Measurements from ENCODE around the gene BPIFA2. TPM values are rescaled to one million over a fixed set of nuclear protein-coding genes. Genes with fewer than 3 reads are reported as not detected.
A peak's percentile ranks its signal among the peaks of the same experiment; 100 is the strongest.
"Not testable (repeated sequence)": the region's sequence is repeated elsewhere in the genome, so short reads cannot be mapped to it uniquely, and the experiment has no call there.

Gene BPIFA2
- polyA plus RNA-seq (2013, experiment 1 of 2): not detected
- polyA plus RNA-seq (2013, experiment 2 of 2): not detected

- H3K9me3 ChIP-seq (ENCODE audit: control insufficient read depth, low read length): peaks cover 18% of the 10 kb centered on the region
- H3K23ac ChIP-seq (ENCODE audit: low read length in 2 of 2): peak within 1 kb of the TSS in 1 of 2 experiments; percentile 30
- H2BK120ac ChIP-seq (ENCODE audit: low read depth, low read length): no peak within 1 kb of the TSS
- H2AFZ ChIP-seq (ENCODE audit: low read depth, low read length): no peak within 1 kb of the TSS
- no peak within 1 kb of the TSS for H4K91ac ChIP-seq (ENCODE audit: low read length)
- H3K36me3 ChIP-seq (ENCODE audit: control insufficient read depth in 1 of 2, insufficient read depth in 2 of 2, low read depth in 1 of 2, low read length in 2 of 2): no peaks in the 10 kb centered on the region
- H2BK5ac ChIP-seq (ENCODE audit: low read depth, low read length, poor library complexity, severe bottlenecking): no peak within 1 kb of the TSS
- no peak within 1 kb of the TSS for H3K9ac ChIP-seq (ENCODE audit: low read length)
- peaks cover 5 to 24% of the 10 kb centered on the region in 2 experiments for H3K27me3 ChIP-seq (ENCODE audit: control insufficient read depth in 1 of 2, insufficient read depth in 1 of 2, low read length in 2 of 2)
- H3K4me1 ChIP-seq (ENCODE audit: control insufficient read depth, insufficient read depth, low read depth, low read length): no peaks in the 10 kb centered on the region
- no peak within 1 kb of the TSS for H3K14ac ChIP-seq (ENCODE audit: low read length in 2 of 2)
- WGBS: 84% methylated on average over 7 of the region's 8 CpGs
- H3K79me1 ChIP-seq (replicated peaks; ENCODE audit: low read length, poor library complexity, severe bottlenecking): no peaks in the 10 kb centered on the region
- H3K4me3 ChIP-seq (ENCODE audit: insufficient read depth in 1 of 2, low read depth in 1 of 2, low read length in 2 of 2): no peak within 1 kb of the TSS
- no peak within 1 kb of the TSS for H2BK12ac ChIP-seq (ENCODE audit: low read length in 2 of 2)
- no peak within 1 kb of the TSS for H3K4me2 ChIP-seq (ENCODE audit: low read length, poor library complexity, severe bottlenecking)
- no peak within 1 kb of the TSS for H2BK15ac ChIP-seq (ENCODE audit: low read depth, poor library complexity, severe bottlenecking)
- no peak within 1 kb of the TSS for H2AK5ac ChIP-seq (ENCODE audit: low read length, severe bottlenecking)
- H3K27ac ChIP-seq (ENCODE audit: low read length, poor library complexity, severe bottlenecking): no peak within 1 kb of the TSS
- no peak within 1 kb of the TSS for H3K4ac ChIP-seq (ENCODE audit: low read depth in 1 of 2, low read length in 2 of 2)
- DNase-seq: no peak
- no peak within 1 kb of the TSS for H3K18ac ChIP-seq (ENCODE audit: low read depth in 1 of 2, low read length in 2 of 2)
- no peak within 1 kb of the TSS for H4K8ac ChIP-seq (ENCODE audit: low read length)
Measured at GRCh38 chr20:33167859-33168258, at the start of gene BPIFA2. BPIFA2 (plus strand) TSS chr20:33168159; CDS start chr20:33169146, 987 bp downstream.

- no peak overlapping the region for H2AK5ac ChIP-seq (ENCODE audit: low read length, severe bottlenecking)
- no peak overlapping the region for H3K4me3 ChIP-seq (ENCODE audit: insufficient read depth in 1 of 2, low read depth in 1 of 2, low read length in 2 of 2)
- H3K9me3 ChIP-seq (ENCODE audit: control insufficient read depth, low read length): peaks cover 8% of the 10 kb centered on the region
- no peak overlapping the region for H3K18ac ChIP-seq (ENCODE audit: low read depth in 1 of 2, low read length in 2 of 2)
- no peak overlapping the region for H3K14ac ChIP-seq (ENCODE audit: low read length in 2 of 2)
- no peak overlapping the region for H2AFZ ChIP-seq (ENCODE audit: low read depth, low read length)
- H3K9ac ChIP-seq (ENCODE audit: low read length): no peak overlapping the region
- no peak overlapping the region for H2BK120ac ChIP-seq (ENCODE audit: low read depth, low read length)
- H2BK5ac ChIP-seq (ENCODE audit: low read depth, low read length, poor library complexity, severe bottlenecking): no peak overlapping the region
- H3K79me1 ChIP-seq (replicated peaks; ENCODE audit: low read length, poor library complexity, severe bottlenecking): no peaks in the 10 kb centered on the region
- peaks cover 4 to 11% of the 10 kb centered on the region in 2 experiments for H3K27me3 ChIP-seq (ENCODE audit: control insufficient read depth in 1 of 2, insufficient read depth in 1 of 2, low read length in 2 of 2)
- no peak overlapping the region for H2BK15ac ChIP-seq (ENCODE audit: low read depth, poor library complexity, severe bottlenecking)
- WGBS: 91% methylated on average over 1 of the region's 3 CpGs
- H2BK12ac ChIP-seq (ENCODE audit: low read length in 2 of 2): no peak overlapping the region
- no peaks in the 10 kb centered on the region for H3K4me1 ChIP-seq (ENCODE audit: control insufficient read depth, insufficient read depth, low read depth, low read length)
- H3K27ac ChIP-seq (ENCODE audit: low read length, poor library complexity, severe bottlenecking): no peak overlapping the region
- no peak for DNase-seq
- no peak overlapping the region for H3K4ac ChIP-seq (ENCODE audit: low read depth in 1 of 2, low read length in 2 of 2)
- no peak overlapping the region for H4K8ac ChIP-seq (ENCODE audit: low read length)
- no peaks in the 10 kb centered on the region for H3K36me3 ChIP-seq (ENCODE audit: control insufficient read depth in 1 of 2, insufficient read depth in 2 of 2, low read depth in 1 of 2, low read length in 2 of 2)
- no peak overlapping the region for H4K91ac ChIP-seq (ENCODE audit: low read length)
- no peak overlapping the region for H3K4me2 ChIP-seq (ENCODE audit: low read length, poor library complexity, severe bottlenecking)
- H3K23ac ChIP-seq (ENCODE audit: low read length in 2 of 2): no peak overlapping the region
Measured at GRCh38 chr20:33119725-33120720, 47.9 kb upstream of the BPIFA2 start.

GRCh38 chr20:33120934-33121333 lies 47.0 kb upstream of the BPIFA2 start:
- H3K79me1 ChIP-seq (replicated peaks; ENCODE audit: low read length, poor library complexity, severe bottlenecking): no peaks in the 10 kb centered on the region
- no peak overlapping the region for H3K23ac ChIP-seq (ENCODE audit: low read length in 2 of 2)
- peaks cover 11% of the 10 kb centered on the region for H3K9me3 ChIP-seq (ENCODE audit: control insufficient read depth, low read length)
- H2BK120ac ChIP-seq (ENCODE audit: low read depth, low read length): no peak overlapping the region
- peaks cover 4 to 20% of the 10 kb centered on the region in 2 experiments for H3K27me3 ChIP-seq (ENCODE audit: control insufficient read depth in 1 of 2, insufficient read depth in 1 of 2, low read length in 2 of 2)
- H3K9ac ChIP-seq (ENCODE audit: low read length): no peak overlapping the region
- no peak for DNase-seq
- H3K4me2 ChIP-seq (ENCODE audit: low read length, poor library complexity, severe bottlenecking): no peak overlapping the region
- H2AFZ ChIP-seq (ENCODE audit: low read depth, low read length): no peak overlapping the region
- H3K18ac ChIP-seq (ENCODE audit: low read depth in 1 of 2, low read length in 2 of 2): no peak overlapping the region
- no peak overlapping the region for H3K4ac ChIP-seq (ENCODE audit: low read depth in 1 of 2, low read length in 2 of 2)
- H3K4me3 ChIP-seq (ENCODE audit: insufficient read depth in 1 of 2, low read depth in 1 of 2, low read length in 2 of 2): no peak overlapping the region
- no peak overlapping the region for H3K14ac ChIP-seq (ENCODE audit: low read length in 2 of 2)
- no peak overlapping the region for H2BK15ac ChIP-seq (ENCODE audit: low read depth, poor library complexity, severe bottlenecking)
- no peak overlapping the region for H2AK5ac ChIP-seq (ENCODE audit: low read length, severe bottlenecking)
- no peaks in the 10 kb centered on the region for H3K36me3 ChIP-seq (ENCODE audit: control insufficient read depth in 1 of 2, insufficient read depth in 2 of 2, low read depth in 1 of 2, low read length in 2 of 2)
- WGBS: 87% methylated on average over 3 of the region's 3 CpGs
- no peak overlapping the region for H2BK5ac ChIP-seq (ENCODE audit: low read depth, low read length, poor library complexity, severe bottlenecking)
- H4K8ac ChIP-seq (ENCODE audit: low read length): no peak overlapping the region
- no peaks in the 10 kb centered on the region for H3K4me1 ChIP-seq (ENCODE audit: control insufficient read depth, insufficient read depth, low read depth, low read length)
- H3K27ac ChIP-seq (ENCODE audit: low read length, poor library complexity, severe bottlenecking): no peak overlapping the region
- no peak overlapping the region for H4K91ac ChIP-seq (ENCODE audit: low read length)
- H2BK12ac ChIP-seq (ENCODE audit: low read length in 2 of 2): no peak overlapping the region

GRCh38 chr20:33122297-33122696 lies 45.7 kb upstream of the BPIFA2 start:
- 9% methylated on average over 1 of the region's 1 CpG for WGBS
- not testable (repeated sequence) for DNase-seq; H3K9ac ChIP-seq (ENCODE audit: low read length); H3K23ac ChIP-seq (ENCODE audit: low read length in 2 of 2); H3K14ac ChIP-seq (ENCODE audit: low read length in 2 of 2); H4K91ac ChIP-seq (ENCODE audit: low read length); H2BK120ac ChIP-seq (ENCODE audit: low read depth, low read length); H3K36me3 ChIP-seq (ENCODE audit: control insufficient read depth in 1 of 2, insufficient read depth in 2 of 2, low read depth in 1 of 2, low read length in 2 of 2); H3K27ac ChIP-seq (ENCODE audit: low read length, poor library complexity, severe bottlenecking); H2BK12ac ChIP-seq (ENCODE audit: low read length in 2 of 2); H3K4me2 ChIP-seq (ENCODE audit: low read length, poor library complexity, severe bottlenecking); H2BK15ac ChIP-seq (ENCODE audit: low read depth, poor library complexity, severe bottlenecking); H2AFZ ChIP-seq (ENCODE audit: low read depth, low read length); H3K4ac ChIP-seq (ENCODE audit: low read depth in 1 of 2, low read length in 2 of 2); H3K18ac ChIP-seq (ENCODE audit: low read depth in 1 of 2, low read length in 2 of 2); H2BK5ac ChIP-seq (ENCODE audit: low read depth, low read length, poor library complexity, severe bottlenecking); H4K8ac ChIP-seq (ENCODE audit: low read length); H3K4me3 ChIP-seq (ENCODE audit: insufficient read depth in 1 of 2, low read depth in 1 of 2, low read length in 2 of 2); H2AK5ac ChIP-seq (ENCODE audit: low read length, severe bottlenecking); H3K4me1 ChIP-seq (ENCODE audit: control insufficient read depth, insufficient read depth, low read depth, low read length); H3K79me1 ChIP-seq (replicated peaks; ENCODE audit: low read length, poor library complexity, severe bottlenecking)
- H3K9me3 ChIP-seq (ENCODE audit: control insufficient read depth, low read length): peaks cover 11% of the 10 kb centered on the region
- peaks cover 4 to 26% of the 10 kb centered on the region in 2 experiments for H3K27me3 ChIP-seq (ENCODE audit: control insufficient read depth in 1 of 2, insufficient read depth in 1 of 2, low read length in 2 of 2)
